UCSD-AML1 (cell line): ENCODE results near the gene KANK4.

Experiments used
- DNase-seq: peaks from one replicate; lab custom pipeline; 2025; ENCODE audit not compliant: unreplicated experiment; lab: John Stamatoyannopoulos, UW

The KANK4 gene

DNA sequence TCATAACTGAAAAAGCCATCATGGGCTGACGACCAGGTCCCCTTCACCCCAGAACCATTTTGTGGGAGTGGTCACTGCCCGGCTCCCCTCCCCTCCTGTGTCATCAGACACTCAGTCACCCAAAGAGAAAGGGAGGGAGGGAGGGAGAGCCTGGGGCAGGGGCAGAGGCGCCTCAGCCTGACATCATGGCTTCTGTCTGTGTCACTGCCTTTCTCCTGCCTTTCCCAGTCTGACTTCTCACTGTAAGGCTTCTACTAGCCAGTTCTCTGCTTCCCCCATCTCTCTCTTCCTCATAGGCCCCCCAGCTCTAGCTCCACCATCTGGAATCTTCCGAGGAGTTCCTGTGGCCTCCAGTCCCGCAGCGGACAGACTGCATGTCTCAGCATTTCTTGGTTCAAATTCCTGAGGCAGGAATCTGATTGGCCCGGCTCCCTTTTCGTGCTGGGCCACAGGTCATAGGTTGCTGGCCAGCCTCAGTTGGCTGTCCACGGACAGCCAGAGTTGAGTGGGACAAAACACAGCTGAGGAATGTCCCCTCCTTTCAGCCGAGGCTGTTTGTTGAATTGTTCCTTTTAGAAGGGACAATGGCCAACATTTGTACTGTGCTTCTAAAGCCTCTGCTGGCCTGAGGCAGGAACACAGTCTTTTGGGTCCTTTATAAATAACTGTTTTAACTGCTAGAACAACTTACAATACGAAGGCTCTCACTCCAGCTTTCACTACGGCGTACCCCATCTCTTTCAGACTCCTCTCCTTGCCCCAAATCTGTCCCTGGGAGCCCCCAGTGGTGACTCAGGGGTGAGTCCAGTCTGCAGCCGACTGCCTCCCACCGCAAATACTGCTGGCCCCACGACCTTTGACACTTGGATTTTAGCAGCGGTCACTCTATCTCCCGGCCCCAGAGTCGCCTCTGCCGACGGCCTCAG lies 18.7 kb upstream of the KANK4 start:
- DNase-seq, result no peak

DNA sequence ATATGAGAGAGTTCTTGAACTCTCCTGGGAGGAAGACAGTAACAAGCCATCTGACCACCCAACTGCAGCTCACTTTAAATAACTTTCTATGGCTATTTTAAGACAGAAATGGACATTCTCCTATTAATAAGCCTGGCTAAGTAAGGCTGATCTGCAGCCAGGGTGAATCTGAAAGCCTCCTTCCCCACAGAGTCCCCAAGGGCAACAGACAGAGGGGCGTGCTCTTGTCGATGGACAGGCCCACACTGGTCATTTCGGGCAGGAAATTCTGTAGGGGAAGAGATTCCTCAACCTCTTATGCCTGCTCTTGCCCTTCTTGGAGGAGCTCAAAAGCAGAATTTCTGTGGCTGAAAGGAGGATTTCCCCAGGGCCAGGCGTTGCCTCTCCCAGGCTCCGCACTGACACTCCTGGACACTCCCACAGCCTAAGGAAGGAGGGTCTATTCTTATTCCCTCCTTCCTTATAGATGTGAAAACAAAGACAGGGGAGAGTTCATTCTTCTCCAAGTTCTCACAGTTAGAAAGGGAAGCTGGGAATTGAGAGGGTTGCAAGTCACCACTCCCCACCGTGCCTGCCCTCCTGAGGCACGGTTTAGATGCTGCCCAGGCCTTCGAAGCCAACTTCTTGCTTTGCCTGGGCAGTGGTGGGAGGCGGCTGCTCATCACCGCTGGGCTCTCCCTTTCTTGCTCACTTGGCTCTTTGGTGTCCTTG lies 17.9 kb upstream of the KANK4 start:
- DNase-seq, result no peak

DNA sequence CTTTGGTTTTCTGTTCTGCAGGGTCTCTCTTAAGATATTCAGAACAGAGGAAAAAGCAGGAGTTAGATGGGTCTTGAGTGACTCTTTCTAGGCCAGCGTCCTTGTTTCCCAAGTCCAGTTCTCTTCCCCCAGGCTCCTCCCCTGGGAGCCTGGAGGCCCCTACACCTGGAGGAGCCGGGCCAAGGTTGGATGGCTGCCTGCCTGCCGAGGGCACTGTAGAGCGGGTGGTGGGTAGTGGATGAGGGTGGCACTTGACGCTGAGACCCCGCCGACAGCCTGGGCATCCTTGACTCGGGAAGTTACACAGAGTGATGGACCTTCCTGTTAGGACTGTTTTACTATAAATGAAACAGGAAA lies 17.4 kb upstream of the KANK4 start:
- no peak for DNase-seq

DNA sequence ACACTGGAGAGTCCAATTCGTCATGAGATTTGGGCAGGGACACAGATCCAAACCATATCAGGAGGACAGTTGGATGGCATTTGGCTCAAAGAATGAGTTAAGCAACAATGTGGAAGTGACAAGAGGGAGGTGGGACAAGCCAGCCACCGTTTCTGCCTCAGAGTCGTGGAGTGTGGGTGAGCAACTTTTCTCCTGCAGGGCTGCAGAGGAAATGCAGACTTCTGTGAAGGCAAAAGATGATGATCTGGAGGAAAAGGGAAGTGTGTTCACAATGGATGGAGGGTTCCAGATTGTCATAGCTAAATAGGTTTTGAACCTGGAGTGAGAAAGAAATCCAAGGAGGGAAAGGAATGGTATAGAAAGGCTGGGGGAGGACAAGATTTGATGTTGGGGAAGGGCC lies 16.4 kb upstream of the KANK4 start:
- DNase-seq, result peak; percentile 40

DNA sequence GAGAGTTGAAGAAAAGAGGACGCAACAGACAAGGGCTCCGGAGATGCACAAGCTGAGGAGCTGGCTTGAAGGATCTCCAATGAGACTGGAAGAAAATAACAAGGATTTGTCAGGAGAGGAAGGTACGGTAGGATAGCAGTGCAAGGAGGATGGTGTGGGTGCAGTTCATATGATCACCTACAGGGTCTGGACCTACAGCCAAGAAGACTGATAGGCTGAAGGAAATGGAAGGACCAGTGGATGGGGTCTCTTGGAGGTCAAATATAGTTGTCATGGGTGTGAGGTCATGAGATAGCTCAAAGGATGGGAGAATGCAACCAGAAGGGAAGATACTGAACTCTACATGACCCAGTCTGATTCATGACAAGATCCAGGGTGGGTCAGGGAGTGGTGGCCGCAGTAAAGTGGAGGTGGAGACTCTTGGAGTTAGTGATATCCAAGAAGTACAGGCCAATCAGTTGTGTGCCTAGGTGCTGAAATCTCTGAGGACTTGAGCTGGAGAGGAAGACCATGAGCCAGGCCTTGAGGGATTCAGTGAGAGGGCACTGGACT lies 15.3 kb upstream of the KANK4 start:
- DNase-seq, result no peak

DNA sequence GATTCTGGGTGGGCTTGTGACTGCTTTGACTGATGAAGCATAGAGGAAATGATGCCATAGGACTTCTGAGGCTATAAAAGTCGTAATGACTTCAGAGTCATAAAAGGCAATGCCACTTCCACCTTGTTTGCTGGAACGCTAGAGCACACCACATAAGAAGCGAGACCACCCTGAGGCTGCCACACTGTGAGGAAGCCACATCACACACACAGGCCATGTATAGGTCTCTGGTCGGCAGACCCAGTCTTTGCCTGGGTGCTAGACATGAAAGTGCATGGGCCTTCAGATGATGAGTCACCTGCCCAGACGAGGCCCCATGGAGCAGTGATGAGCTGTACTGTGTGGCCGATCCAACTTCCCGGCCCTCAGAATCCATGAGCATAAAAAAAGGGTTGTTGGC lies 14.2 kb upstream of the KANK4 start:
- DNase-seq, result no peak

DNA sequence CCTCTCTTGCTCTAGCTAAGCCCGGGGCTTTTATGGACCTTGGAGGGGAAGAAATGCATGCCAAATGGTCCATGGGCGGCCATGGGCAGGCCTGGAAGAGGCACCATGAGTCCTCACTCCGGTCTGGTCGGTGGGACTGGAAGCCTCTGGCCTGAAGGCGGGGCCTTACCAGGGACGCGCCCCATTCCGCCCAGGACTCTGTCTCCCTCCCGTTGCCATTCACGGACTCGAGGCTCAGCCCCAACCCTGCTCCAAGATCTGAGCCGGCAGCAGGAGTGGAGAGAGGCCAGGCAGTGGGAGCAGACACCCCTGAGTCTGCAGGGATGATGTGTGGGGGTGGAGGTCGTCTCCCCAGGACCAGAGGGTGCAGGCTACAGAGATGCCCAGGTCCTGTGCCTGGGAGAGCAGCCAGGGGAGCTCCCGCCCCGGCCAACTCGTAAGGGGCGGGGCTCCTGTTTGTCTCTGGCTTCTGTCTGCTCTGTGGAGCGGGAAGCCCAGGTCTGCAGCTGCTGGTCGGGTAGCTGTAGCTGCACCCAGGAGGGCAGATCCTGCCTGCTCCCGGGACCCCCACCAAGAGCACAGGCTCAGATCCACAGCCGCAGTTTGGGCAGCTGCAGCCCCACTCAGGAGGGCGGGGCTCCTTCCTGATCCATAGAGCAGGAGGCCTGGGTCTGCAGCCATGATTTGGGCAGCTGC lies 8.3 kb upstream of the KANK4 start:
- DNase-seq, result no peak

DNA sequence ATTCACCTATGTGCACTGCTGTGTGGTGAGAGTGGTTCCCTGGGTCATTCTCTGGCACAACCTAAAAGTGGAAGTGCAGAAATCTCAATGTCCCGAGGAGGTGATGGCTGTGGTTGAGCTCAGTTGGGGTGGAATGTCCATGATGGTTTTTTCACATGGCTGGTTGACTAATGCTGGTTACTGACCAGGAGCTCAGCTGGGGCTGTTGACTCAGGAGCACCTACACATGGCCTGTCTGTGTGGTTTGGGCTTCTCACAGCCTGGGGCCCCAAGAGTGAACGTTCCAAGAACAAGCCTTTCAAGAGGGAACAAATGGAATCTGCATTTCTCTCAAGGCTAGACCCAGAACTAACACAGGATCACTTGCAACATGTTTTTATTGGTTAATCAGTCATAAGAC lies 6.4 kb upstream of the KANK4 start:
- DNase-seq, result no peak

DNA sequence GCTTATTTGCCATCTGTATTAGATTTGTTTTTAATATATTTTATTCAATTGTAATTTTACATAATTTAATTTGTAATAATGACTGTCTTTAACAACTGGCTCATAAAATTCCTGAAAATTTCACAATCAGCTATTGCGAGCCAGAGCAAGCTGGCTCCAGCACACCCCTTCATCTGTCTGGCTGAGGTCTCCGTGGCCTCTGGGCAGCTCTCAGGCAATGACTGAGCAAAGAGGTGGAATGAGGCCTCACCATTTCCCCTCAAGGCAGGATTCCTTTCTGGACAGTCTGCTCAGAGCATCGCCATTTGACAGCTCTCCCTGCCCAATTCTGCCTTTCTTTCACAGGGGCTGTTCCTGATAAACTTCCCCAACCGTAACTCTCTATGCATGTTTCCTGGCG lies 5.8 kb upstream of the KANK4 start:
- DNase-seq, result no peak

DNA sequence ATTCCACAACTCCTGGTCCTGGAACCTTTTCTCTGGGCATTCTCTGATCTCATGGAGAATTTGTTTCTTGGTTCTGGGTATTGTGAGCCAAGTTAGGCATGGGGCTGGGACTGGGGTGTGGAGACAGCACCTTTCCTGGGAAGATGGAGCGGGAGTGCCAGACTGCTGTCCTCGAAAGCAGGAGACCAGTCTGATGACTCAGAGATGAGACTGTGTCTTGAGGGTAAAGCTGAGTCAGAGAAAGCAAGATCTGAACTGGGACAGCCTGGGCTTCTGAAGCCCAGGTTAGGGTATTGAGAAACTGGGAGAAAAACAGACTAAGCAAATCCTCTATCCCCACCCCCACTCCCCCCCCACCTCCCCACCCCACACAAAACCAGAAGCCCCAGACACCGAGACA lies 2.2 kb upstream of the KANK4 start:
- no peak for DNase-seq

DNA sequence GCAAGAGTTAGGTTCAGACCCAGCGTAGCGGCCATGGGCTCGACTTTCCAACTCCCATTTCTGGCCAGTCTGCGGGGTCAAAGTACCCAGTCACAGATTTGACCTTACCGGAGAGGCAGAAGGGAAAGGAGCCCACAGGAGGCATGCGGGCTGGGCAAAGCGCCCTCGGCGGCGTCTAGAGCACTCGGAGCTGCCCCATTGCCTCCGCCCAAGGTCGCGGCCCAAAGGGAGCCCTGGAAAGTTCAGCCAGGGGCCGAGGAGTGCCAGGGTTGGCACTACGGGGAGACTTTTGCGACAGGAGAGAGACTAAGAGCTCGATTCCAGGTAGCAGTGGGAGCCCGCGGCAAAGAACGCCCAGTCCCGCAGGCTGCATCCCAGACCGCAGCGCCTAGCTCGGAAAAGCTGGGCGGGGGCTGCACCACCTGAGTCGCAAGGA lies 896 bp downstream of the KANK4 start:
- DNase-seq, result no peak

DNA sequence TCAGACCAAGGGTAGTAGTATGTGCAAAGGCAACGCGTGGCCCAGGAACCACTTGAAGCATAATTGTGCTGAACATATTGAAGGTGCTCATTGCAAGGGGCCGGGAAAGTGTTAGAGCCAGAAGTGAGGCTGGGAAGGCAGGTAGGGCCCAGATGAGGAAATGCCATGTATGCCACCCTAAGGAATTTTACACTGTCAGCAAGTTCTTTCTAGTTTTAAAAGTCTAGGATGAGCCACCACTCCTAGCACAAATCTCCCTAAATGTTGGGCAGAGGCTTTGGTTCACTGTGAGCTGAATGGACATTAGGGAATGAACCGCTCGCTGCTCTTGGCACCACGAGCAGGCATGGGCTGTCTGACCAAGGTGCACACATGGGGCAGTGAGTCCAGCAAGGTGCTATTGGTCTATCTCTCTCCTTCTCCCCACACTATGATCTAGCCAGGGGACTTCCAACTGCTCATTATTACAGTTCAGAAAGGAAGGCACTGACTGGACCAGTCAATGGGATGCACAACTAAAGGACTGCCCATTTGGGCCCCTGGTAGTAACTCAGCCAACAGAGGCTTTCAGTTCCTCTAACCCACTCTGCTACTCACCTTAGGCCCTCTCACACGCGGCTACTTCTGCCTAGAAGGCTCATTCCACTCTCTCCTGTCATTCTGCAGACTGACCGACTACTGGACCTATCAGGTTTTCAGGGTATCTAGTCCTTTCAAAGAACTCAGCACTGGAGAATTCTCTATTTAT lies 2.0 kb downstream of the KANK4 start:
- no peak for DNase-seq

DNA sequence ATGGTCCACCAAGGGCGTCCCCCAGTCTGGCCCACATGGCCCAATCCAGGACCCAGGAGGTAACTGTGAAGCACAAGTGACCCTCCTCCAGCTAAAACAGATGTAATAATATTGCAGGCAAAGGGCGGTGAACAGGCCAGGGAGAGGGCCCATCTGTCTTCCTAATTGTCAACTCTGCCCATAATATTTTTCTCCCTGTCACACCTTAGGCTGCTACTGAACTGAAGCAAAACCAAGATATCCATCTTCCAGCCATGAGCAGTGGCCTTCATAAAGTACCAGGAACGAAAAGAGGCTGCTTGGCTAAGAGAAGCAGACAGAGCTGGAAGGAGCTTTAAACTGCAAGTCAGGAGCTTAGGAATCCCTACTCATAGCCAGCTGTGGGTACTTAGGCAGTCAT lies 3.1 kb downstream of the KANK4 start:
- DNase-seq, result no peak

DNA sequence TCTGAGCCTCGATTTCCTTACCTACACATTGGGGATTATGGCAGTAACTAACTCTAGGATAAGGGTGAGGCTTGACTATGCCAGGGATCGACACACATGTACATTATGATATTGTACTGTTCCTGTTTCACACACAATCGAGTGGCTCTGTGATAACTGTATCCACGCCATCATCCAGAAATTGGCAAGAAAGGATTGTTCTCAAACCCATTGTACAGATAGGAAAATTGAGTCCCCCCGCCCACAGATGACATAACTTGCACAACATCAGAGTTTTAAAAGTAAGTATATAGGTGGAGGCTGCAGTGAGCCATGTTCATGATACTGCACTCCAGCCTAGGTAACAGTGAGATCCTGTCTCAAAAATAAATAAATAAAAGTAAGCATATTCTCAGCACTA lies 3.8 kb downstream of the KANK4 start:
- no peak for DNase-seq

DNA sequence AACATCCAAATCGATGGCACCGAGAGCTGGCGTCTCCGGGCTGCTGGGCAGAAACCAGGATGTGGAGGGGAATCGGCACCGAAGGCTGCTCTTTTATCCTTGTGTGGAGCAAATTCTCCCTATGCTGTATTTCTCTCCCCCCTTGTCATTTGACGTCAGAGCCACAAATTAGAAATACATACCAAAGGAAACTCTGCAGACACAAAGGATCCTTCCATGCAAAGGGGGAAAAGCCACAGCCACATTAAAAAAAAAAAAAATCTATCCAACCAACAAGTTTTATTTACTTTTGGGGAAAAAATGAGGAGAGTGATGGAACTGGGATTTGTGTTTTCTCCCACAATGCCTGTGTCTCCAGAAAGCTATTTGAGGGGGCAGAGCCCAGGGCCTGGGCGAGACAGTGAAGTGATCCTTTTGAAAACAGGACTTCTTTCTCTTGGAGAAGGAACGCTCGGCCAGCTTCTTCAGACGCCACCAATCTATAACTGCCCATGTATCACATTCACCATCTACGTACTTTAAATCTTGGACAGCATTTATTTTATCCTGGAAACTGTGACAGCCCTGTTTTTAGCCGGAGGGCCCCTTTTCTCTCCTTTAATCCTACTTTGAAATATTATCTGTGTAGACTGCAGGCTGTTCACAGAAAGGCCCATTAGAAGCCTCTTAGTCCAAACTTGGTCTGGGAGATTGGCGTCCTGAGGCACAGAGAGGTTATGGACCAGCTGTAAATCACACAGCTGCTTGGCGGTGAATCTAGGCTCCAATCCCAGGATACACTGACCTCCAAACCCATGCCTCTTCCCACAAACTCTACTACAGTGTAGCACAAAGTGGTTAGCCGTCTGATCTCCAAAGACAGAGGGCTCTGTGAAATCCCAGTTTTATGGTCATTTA lies 4.5 kb downstream of the KANK4 start:
- DNase-seq, result no peak

DNA sequence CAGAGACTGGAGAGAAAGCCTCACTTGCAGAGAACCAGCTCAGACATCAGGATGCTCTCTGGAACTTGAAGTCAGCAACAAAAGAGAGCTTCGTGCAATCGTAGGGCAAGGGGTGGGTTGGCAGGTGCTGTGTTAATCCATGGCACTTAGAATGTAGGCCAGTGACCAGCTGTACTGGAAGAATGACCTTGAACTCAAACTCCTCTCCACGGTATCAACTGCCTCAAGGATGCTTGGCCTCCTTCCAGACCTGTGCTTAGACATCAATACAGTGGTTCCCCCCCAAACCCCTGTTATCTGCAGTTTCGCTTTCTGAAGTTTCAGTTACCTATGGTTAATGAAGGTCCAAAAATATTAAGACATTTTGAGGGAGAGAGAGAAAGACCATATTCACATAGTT lies 6.5 kb downstream of the KANK4 start:
- DNase-seq, result no peak

DNA sequence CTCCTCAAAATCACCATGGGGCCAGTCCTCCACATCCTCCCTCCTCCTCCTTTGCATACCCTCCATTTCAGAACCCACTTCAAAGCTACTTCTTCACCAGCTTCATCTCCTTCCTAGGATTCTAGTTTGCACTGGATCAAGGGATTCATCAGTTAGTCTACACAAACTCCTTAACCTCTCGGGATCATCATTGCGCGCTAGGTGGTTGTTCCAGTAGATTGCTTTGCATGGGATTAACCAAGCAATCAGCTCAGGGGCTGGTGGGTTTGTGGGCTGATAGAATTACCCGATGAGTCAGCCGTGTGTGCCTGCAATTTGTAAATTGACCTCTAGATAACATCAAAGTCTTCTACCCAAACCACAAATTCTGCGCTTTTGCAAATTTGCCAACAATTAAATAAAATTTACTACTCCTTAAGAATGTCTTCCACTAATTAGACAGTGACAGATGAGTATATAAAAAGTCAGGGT lies 7.7 kb downstream of the KANK4 start:
- no peak for DNase-seq

DNA sequence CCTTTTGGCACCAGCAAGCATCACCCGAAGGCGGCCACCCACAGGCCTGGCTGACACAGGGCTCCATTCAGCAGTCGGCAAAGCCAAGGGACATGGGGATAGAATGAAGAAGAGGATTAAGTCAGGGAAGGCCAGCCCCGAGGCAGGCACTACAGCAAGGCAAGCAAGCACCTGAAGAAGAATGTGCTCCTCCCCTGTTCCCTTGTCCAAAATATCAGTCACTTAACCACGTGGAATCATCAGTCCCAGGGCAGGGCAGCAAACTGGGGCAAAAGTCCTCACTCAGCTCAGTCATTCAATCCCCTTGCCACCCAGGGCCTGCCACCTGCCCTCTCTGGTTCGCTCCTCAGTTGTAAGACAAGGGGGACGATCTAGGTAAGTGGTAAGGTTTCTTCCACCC lies 9.3 kb downstream of the KANK4 start:
- DNase-seq, result no peak

DNA sequence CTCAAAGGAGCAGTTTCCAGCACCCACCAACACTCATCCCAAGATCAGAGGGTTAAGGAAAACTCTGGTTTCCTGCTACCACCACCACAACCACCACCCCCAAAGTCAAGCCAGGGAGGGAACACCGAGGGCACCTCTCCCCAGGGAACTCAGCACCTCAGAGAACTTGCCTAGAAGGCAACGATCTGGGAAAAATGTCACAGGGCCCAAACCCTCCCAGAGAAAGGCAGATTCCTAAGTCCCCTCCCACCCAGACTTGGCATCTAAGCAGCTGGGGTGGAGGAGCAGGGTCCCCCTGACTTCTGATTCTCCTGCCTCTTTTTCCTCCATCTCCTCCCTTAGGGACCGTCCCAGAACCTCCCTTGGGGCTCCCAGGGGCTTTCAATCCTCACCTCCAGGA lies 10.6 kb downstream of the KANK4 start:
- no peak for DNase-seq
